ENCODE results near the gene EMC10.
A peak's percentile ranks its signal among the peaks of the same experiment; 100 is the strongest.
"Not testable (repeated sequence)": the region's sequence is repeated elsewhere in the genome, so short reads cannot be mapped to it uniquely, and the experiment has no call there.

EMC10 gene

GRCh38 chr19:50476224-50476906, at the start of gene EMC10, which contains the start of gene GARIN5A:
TSS of gene EMC10 (plus strand) at chr19:50476507. CDS start at chr19:50476545, 38 bp downstream.
TSS of gene GARIN5A (minus strand) at chr19:50476848. CDS start at chr19:50476388, 460 bp downstream.
- peak; percentile 95 for DNase-seq

- DNase-seq, result no peak
Observed at GRCh38 chr19:50427318-50427925, 48.9 kb upstream of the EMC10 start.

GRCh38 chr19:50427997-50428425, 48.3 kb upstream of the EMC10 start:
- DNase-seq, result peak; percentile 53

- no peak for DNase-seq
Observed at GRCh38 chr19:50428772-50429463, 47.4 kb upstream of the EMC10 start.

- no peak for DNase-seq
Observed at GRCh38 chr19:50430888-50431342, 45.4 kb upstream of the EMC10 start.

- peak; percentile 84 for DNase-seq
Observed at GRCh38 chr19:50431343-50432220, 44.7 kb upstream of the EMC10 start.

GRCh38 chr19:50432221-50433028, 43.9 kb upstream of the EMC10 start, which contains the start of gene MYBPC2:
TSS of gene MYBPC2 (plus strand) at chr19:50432892. CDS start at chr19:50432954, 62 bp downstream.
- DNase-seq, result no peak

- DNase-seq, result no peak
Observed at GRCh38 chr19:50433201-50434180, 42.8 kb upstream of the EMC10 start.

GRCh38 chr19:50434525-50434924, 41.8 kb upstream of the EMC10 start:
- DNase-seq, result no peak

- no peak for DNase-seq
Observed at GRCh38 chr19:50435221-50435620, 41.1 kb upstream of the EMC10 start.

- no peak for DNase-seq
Observed at GRCh38 chr19:50435627-50436026, 40.7 kb upstream of the EMC10 start.

- DNase-seq, result no peak
Observed at GRCh38 chr19:50437862-50438449, 38.4 kb upstream of the EMC10 start.

GRCh38 chr19:50439130-50439529, 37.2 kb upstream of the EMC10 start:
- DNase-seq, result not testable (repeated sequence)

GRCh38 chr19:50444059-50444458, 32.2 kb upstream of the EMC10 start:
- DNase-seq, result no peak

GRCh38 chr19:50447053-50447452, 29.3 kb upstream of the EMC10 start:
- no peak for DNase-seq

GRCh38 chr19:50447750-50448149, 28.6 kb upstream of the EMC10 start:
- no peak for DNase-seq

GRCh38 chr19:50449236-50449899, 26.9 kb upstream of the EMC10 start:
- no peak for DNase-seq

- DNase-seq, result no peak
Observed at GRCh38 chr19:50450369-50451222, 25.7 kb upstream of the EMC10 start.

- no peak for DNase-seq
Observed at GRCh38 chr19:50451223-50451534, 25.1 kb upstream of the EMC10 start.

Measured in activated naive CD4-positive, alpha-beta T cell treated with anti-CD3 and anti-CD28 coated beads, Interleukin-2, amount 50 U/mL, for 16 hours (primary cell).